Spleen (tissue), 11 donors: ENCODE results near the gene NRROS. TPM values are rescaled to one million over a fixed set of nuclear protein-coding genes. Genes with fewer than 3 reads are reported as not detected.

ENCODE experiments used
- DNase-seq: peaks from one replicate; pipeline ENCODE4 v3.0.0-alpha.2; 2020
- H3K27ac ChIP-seq, 8 donors: fragments of 200-600 bp; sonication (generic) in 7 of 8; 1 replicate in 4 of 8; 2 replicates in 4 of 8; pipeline versions ENCODE4 v1.5.0 to v1.8.0; 2016 to 2021; ENCODE audit warnings: inconsistent platforms in 4 of 8, mild to moderate bottlenecking in 4 of 8, moderate library complexity in 1 of 8
- H3K27me3 ChIP-seq, 7 donors: fragments of 200-600 bp; sonication (generic) in 6 of 7; replicated peaks in 1 of 7; 1 replicate in 4 of 7; 2 replicates in 3 of 7; pipeline versions ENCODE4 v1.5.0 to v1.8.0; 2016 to 2021; ENCODE audit warnings: inconsistent platforms in 3 of 7, mild to moderate bottlenecking in 1 of 7
- H3K36me3 ChIP-seq, 6 donors: fragments of 200-600 bp; sonication (generic) in 5 of 6; 1 replicate in 4 of 6; 2 replicates in 2 of 6; pipeline versions ENCODE4 v1.5.0 to v1.8.0; 2016 to 2021; ENCODE audit warnings: inconsistent platforms in 2 of 6
- H3K4me1 ChIP-seq, 6 donors: fragments of 200-600 bp; sonication (generic) in 5 of 6; 1 replicate in 3 of 6; 2 replicates in 3 of 6; pipeline versions ENCODE4 v1.5.0 to v1.8.0; 2016 to 2021; ENCODE audit warnings: inconsistent platforms in 3 of 6
- H3K4me3 ChIP-seq, 8 donors: fragments of 200-600 bp; sonication (generic) in 7 of 8; 1 replicate in 4 of 8; 2 replicates in 4 of 8; pipeline versions ENCODE4 v1.5.0 to v1.8.0; 2016 to 2021; ENCODE audit warnings: inconsistent platforms in 4 of 8, mild to moderate bottlenecking in 4 of 8, moderate library complexity in 2 of 8
- H3K9me3 ChIP-seq, 8 donors: fragments of 200-600 bp; sonication (generic) in 7 of 8; 1 replicate in 4 of 8; 2 replicates in 4 of 8; pipeline versions ENCODE4 v1.5.0 to v1.8.0; 2016 to 2021; ENCODE audit warnings: inconsistent platforms in 4 of 8
- CTCF ChIP-seq, 11 experiments: fragments of 200-600 bp in 7 of 11; fragments of 450-650 bp in 4 of 11; sonication (generic) in 4 of 11; IDR thresholded peaks in 8 of 11; conservative IDR thresholded peaks in 3 of 11; 1 replicate in 7 of 11; 2 replicates in 4 of 11; pipeline versions ENCODE4 v1.4.0 to v1.8.0; 2016 to 2021; ENCODE audit warnings: antibody characterized with exemption in 11 of 11, inconsistent platforms in 4 of 11, mild to moderate bottlenecking in 1 of 11
- POLR2A ChIP-seq, 3 donors: fragments of 450-650 bp; IDR thresholded peaks; one replicate each; pipeline ENCODE4 v1.5.1; 2017; ENCODE audit warnings: antibody characterized with exemption in 3 of 3, mild to moderate bottlenecking in 1 of 3
- POLR2AphosphoS5 ChIP-seq, 3 donors: sonication (generic); formaldehyde crosslinking; IDR thresholded peaks; one replicate each; pipeline ENCODE4 v1.5.1; 2017; ENCODE audit warnings: antibody characterized with exemption in 3 of 3
- WGBS, 5 donors: extraction: QIAGEN DNeasy Blood & Tissue Kit in 3 of 5; methylation state at CpG; one replicate each; pipeline versions ENCODE4 v1.1.5 to v1.1.7; 2013 to 2018; 5-methylcytosine and 5-hydroxymethylcytosine counted together
- intact Hi-C: fragments of 100-400 bp; cut with DNase I; formaldehyde crosslinking; loops from one replicate; pipeline ENCODE4 v1.15.0; 2023; ENCODE audit warnings: low total_unique reads
- polyA plus RNA-seq, 3 donors: library from polyadenylated mRNA; stranded (reverse); fragments of 200-250 nt; gene quantifications; one replicate each; pipeline ENCODE4 v1.2.1, GENCODE V29; 2013
- total RNA-seq, 7 donors: library from RNA; depleted of rRNA in 3 of 7; stranded (reverse); fragments of >200 nt in 3 of 7; fragmentation: NEBNext Ultra II Directional in 4 of 7; extraction: Animal tissue kit (Norgen Biotek cat#: 25700) in 4 of 7; gene quantifications; one replicate each; pipeline versions ENCODE4 v1.1.0 to v1.2.1, GENCODE V29; 2016 to 2021
- donor health status: healthy with polysubstance abuse.
- donor health status: DM: no; HTN: no; CAD: no; lungs with moderate emphysema.
- donor health status: DM: no; HTN: no; CAD: no.
- donor health status: Bipolar disorder and iron deficiency.
- donor health status: healthy.
- donor health status: DM: no; HTN: no; CAD: no.
- donor health status: DM: yes; HTN: yes; CAD: no.

The NRROS gene
- total and polyA plus RNA-seq, 10 donors, result 7.8 to 35.2 (median 29.9) TPM

DNA sequence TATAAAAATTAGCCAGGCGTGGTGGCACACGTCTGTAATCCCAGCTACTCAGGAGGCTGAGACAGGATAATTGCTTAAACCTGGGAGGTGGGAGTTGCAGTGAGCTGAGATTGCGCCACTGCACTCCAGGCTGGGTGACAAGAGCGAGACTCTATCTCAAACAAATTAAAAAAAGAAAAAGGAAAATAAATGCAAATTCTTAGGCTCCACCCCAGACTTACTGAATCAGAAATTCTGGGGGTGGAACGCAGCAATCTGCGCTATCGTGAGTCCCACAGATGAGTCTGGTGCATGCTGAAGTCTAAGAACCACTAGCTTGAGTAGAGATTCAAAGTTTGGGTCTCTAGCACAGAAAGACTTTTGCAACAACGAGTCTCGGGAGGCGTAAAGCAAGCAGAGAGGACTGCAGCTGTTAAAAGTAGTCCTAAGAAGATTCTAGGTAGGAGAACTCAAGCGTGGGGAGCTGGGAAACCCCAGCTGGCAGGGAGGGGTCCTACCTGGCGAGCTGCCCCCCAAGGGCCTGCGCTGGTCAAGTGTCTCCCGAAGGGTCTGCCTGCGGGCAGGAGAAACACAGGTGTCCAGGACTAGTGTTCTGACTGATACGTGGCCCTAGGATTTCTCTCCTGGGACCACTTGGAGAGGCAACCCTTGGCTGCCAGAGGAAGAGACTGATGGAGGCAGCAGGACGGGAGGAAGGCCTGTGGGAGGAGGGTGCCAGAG, 50.6 kb downstream of the NRROS start:
- intact Hi-C loops, result no loop called here
- H3K9me3 ChIP-seq, result no peaks in the 10 kb centered on the region
- TF ChIP-seq POLR2A (IDR thresholded peaks at IDR 0.05) (no peak), POLR2AphosphoS5 (IDR thresholded peaks at IDR 0.05) (no peak), CTCF (IDR thresholded peaks at IDR 0.05 in 8 of 11, conservative IDR thresholded peaks at IDR 0.05 in 3 of 11) (no peak)
- peak overlapping the region in 1 of 8 donors; percentile 44 for H3K4me3 ChIP-seq
- 70 to 93% (median 76%) methylated on average over 16 to 17 of the region's 17 CpGs for WGBS, 5 donors
- peaks cover 1 to 86% (median 26%) of the 10 kb centered on the region in 6 donors for H3K4me1 ChIP-seq
- no peaks in the 10 kb centered on the region for H3K27me3 ChIP-seq
- H3K27ac ChIP-seq, result peak overlapping the region in 5 of 8 donors; percentile 49 to 89 (median 69)
- DNase-seq, result no peak
- H3K36me3 ChIP-seq, result no peaks in the 10 kb centered on the region

DNA sequence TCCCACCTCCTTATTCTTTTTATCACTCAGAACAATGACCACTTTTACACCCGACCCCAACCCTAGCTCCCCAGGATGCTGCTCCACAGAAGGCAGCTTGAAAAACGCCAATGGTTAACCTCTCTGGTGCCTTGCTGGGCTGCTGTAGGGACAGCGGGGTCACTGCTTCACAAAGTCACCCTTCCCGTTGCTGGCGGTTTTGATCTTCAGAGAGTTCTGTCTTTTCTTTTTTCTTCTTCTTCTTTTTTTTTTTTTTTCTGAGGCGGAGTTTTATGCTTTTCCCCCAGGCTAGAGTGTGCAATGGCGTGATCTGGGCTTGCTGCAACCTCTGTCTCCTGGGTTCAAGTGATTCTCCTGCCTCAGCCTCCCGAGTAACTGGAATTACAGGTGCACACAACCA, 51.9 kb downstream of the NRROS start:
- TF ChIP-seq POLR2AphosphoS5 (IDR thresholded peaks at IDR 0.05) (no peak), POLR2A (IDR thresholded peaks at IDR 0.05) (no peak), CTCF (IDR thresholded peaks at IDR 0.05 in 8 of 11, conservative IDR thresholded peaks at IDR 0.05 in 3 of 11) (no peak)
- Histone ChIP-seq H3K27me3 (no peaks in the 10 kb centered on the region), H3K4me3 (peak overlapping the region in 1 of 8 donors; percentile 44), H3K36me3 (no peaks in the 10 kb centered on the region), H3K27ac (peak overlapping the region in 6 of 8 donors; percentile 49 to 89 (median 66)), H3K4me1 (peaks cover 0 to 74% (median 21%) of the 10 kb centered on the region in 6 donors), H3K9me3 (no peaks in the 10 kb centered on the region)
- intact Hi-C loops, result no loop called here
- 49 to 71% (median 61%) methylated on average over 8 of the region's 8 CpGs for WGBS, 5 donors
- no peak for DNase-seq

- TF ChIP-seq CTCF (IDR thresholded peaks at IDR 0.05 in 8 of 11, conservative IDR thresholded peaks at IDR 0.05 in 3 of 11) (peak in 3 of 11 experiments; percentile 9 to 28 (median 11)), POLR2AphosphoS5 (IDR thresholded peaks at IDR 0.05) (no peak), POLR2A (IDR thresholded peaks at IDR 0.05) (no peak)
- Histone ChIP-seq H3K4me1 (peaks cover 0 to 49% (median 7%) of the 10 kb centered on the region in 6 donors), H3K27me3 (no peaks in the 10 kb centered on the region), H3K4me3 (no peak overlapping the region), H3K36me3 (no peaks in the 10 kb centered on the region), H3K27ac (peak overlapping the region in 1 of 8 donors; percentile 51), H3K9me3 (no peaks in the 10 kb centered on the region)
- intact Hi-C loops, result no loop called here
- 0 to 5% (median 0%) methylated on average over 1 of the region's 1 CpG for WGBS, 5 donors
- no peak for DNase-seq
These were observed 54.7 kb downstream of the NRROS start for GRCh38 chr3:196694202-196694638.
